NCI-H345 (cell line): ENCODE data around the gene KRT81.
"Not testable (repeated sequence)": the region's sequence is repeated elsewhere in the genome, so short reads cannot be mapped to it uniquely, and the experiment has no call there.

Experiments used
- DNase-seq: peaks from one replicate; lab custom pipeline; 2025; lab: John Stamatoyannopoulos, UW

KRT81 gene

DNA sequence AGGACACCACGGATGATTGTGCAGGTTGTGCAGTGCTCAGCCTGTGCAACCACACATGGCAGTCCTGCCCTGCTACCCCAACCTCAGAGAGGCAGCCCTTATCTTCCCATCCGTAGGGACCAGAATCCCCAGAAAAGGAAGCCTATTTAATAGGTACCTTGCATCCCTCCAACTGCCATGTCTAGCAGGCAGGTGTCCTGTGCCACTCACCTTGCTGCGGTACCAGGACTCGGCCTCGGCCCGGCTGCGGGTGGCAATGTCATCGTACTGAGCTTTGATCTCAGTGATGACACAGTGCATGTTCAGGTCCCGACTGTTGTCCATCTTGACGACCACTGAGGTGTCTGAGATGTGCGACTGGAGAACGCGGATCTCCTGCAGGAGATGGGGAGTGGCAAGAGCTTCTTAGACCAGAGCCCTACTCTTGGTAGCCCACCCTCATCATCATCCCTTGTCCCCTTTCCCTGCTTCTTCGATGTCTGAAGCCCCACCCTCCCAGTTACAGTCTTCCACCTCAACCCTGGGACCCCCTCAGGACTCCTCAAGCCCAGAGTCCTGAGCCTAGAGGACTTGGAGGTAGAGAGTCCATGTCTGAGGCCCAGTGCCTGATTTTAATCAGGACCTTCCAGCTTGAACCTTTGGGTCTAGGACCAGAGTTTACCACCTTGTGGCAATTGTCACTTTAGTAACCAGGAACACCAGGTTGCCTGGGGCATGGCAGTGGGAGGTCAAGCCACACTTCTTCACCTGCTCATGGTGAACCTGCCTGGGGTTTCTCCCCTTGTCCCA, 37.7 kb downstream of the KRT81 start:
- no peak for DNase-seq

DNA sequence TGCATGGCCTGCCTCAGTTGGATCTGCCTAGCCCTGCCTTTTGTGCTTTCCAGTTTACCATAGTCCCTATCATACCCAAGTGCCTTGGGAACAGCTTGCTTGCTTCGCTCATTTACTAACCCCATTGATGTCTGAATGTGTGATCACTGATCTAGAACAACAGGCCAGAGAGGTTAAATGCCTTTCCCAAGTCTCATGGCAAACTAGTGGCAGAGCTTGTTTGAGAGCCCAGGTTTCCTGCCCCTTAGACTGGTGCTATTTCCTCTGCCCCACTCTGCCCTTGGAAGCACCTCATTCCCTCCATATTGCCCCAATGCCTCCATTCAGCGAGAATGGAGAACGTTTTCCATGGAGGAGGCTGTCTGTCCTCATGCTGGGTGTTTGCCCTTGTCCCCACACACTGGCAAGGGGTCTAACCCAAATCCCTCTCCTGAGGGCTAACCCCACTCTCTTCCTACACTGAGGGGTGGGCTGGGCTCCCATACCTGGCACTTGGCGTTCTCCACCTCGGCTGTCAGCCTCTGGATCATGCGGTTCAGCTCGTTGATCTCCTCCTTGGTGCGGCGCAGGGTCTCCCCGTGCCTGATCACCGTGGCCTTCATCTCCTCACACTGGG, 38.5 kb downstream of the KRT81 start:
- DNase-seq, result no peak

DNA sequence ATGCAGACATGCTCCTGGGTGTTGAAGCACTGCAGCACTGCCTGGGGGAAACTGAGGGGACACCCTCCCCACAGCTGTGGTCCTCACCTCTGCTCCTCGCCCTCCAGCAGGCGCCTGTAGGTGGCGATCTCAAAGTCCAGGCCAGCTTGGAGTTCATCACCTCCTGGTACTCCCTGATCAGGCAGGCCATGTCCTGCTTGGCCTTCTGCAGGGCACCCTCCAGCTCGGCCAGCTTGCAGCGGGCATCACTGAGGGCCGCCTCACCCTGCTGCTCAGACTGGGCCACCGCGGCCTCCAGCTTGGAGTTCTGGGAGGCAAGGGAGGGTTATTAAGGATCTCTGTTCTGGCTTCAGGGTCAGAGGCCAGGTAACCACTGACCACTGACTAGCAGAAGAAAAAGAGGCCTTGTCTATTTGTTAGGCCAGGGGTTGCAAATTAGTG, 39.1 kb downstream of the KRT81 start:
- not testable (repeated sequence) for DNase-seq

DNA sequence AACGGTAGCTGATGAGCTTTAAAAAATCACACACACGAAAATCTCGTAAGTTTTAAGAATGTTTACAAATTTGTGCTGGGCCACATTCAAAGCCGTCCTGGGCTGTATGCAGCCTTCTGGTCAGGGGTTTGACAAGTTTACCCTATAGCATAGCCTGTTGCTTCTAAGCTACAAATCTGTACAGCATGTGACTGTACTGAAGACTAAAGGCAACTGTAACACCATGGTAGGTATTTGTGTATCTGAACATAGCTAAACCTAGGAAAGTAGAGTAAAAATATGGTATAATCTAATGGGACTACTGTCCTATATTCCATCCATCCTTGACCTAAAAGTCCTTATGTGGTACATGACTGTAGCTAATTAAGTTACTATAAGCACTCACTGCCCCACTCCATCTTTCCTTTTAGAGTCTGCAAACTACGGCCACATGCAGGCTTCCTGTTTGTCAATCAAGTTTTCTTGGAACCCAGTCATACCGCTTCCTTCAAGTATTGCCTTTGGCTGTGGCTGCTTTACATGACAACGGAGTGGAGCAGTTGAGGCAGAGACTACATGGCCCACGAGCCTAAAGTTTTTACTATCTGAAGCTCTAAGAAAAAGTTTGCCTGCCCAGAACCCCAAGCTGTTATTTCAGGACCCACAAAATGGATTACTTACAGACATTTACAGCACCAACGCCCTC, 39.8 kb downstream of the KRT81 start:
- DNase-seq, result no peak

DNA sequence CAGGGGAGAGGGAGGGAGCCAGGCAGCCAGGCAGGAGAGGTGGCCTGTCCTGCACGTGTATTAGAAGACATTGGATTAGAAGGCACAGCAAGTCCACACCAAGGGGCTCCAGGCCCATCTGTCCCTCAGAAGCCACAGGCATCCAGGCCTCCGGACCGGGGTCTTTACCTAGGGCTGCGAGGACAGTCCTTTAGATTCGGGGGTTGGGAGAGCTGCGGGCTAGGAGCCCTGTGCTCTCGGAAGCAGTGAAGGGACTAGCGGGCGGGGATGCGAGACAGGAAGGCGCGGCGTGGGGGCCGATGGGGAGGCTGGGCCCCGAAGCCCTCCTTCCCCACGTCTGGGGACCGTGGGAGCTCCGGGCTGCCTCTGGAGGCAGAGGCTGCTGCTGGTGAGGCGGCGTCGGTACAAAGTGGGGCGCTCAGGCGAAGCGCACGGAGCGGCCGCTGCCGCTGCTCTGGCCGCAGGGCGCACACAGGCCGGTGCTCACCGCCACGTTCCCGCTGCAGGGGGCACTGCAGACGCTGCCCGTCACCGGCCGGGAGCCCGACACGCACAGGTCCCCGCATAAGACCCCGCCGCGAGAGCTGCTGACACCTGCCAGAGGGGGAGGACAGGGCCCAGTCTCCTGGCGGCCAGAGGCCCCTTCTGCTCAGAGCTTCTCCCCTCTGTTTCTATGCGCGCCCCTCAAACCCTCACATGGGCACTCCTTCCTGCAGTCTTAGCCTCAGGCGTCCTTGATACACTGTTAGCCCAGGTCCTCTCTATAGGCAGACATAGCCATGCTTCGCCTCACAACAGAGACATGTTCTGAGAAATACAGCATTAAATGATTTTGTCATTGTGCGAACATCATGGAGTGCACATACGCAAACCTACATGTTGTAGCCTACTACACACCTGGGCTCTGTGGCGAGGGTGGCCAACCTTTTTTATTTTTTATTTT, 41.0 kb downstream of the KRT81 start:
- DNase-seq, result no peak

DNA sequence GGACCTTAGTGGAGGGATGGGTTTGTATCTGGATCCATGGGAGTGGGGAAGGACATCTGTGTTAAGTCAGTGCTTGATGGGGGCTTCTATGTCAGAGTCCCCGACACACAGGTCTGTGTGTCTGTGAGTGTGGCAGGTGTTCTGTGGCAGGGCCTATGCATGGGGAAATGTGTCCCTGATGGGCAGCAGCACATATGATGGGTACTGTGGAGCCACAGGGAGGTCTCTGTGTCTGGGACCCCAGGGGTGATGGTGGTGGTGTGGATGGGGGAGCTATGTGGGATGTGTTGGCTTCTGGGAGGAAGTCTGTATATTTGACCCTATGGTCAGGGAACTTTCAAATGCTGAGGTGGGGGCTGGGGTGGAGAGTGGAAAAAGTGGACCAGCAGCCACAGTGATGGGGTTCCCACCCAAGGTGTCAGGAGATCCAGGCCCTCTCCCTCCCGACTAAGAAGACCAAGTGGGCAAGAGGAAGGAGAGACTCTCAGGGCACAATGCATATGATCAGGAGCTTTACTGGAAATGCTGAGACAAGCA, 41.8 kb downstream of the KRT81 start:
- DNase-seq, result no peak

DNA sequence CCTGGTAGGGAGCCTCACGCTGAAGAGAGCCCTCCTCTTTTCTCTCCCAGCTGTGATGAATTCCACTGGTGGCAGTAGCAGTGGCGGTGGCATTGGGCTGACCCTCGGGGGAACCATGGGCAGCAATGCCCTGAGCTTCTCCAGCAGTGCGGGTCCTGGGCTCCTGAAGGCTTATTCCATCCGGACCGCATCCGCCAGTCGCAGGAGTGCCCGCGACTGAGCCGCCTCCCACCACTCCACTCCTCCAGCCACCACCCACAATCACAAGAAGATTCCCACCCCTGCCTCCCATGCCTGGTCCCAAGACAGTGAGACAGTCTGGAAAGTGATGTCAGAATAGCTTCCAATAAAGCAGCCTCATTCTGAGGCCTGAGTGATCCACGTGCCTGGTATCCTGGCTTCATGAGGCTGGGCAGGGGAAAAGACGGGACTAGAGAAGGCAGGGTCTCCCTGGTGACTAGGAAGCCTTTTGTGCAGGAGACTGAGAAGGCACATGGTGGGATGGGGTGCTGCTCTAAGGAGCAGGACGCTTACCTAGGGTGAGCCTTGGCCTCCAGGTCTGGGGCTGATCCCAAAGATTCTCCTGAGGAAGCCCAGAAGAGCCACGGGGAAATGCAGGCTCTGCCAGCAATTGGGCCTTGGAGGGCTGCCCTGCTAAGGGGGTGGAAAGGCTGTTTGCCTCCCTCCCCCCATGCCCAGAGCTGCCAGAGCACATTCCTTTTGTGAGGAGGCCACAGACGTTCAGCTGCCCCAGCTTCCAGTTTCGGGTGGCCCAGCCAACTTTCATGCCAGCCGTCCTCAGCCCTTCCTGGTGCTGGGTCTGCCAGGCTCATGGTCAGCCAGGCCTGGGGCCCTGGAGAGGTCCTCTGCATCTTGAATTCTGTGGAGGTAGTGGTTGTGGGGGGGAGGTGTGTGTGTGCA, 42.5 kb downstream of the KRT81 start:
- DNase-seq, result no peak

DNA sequence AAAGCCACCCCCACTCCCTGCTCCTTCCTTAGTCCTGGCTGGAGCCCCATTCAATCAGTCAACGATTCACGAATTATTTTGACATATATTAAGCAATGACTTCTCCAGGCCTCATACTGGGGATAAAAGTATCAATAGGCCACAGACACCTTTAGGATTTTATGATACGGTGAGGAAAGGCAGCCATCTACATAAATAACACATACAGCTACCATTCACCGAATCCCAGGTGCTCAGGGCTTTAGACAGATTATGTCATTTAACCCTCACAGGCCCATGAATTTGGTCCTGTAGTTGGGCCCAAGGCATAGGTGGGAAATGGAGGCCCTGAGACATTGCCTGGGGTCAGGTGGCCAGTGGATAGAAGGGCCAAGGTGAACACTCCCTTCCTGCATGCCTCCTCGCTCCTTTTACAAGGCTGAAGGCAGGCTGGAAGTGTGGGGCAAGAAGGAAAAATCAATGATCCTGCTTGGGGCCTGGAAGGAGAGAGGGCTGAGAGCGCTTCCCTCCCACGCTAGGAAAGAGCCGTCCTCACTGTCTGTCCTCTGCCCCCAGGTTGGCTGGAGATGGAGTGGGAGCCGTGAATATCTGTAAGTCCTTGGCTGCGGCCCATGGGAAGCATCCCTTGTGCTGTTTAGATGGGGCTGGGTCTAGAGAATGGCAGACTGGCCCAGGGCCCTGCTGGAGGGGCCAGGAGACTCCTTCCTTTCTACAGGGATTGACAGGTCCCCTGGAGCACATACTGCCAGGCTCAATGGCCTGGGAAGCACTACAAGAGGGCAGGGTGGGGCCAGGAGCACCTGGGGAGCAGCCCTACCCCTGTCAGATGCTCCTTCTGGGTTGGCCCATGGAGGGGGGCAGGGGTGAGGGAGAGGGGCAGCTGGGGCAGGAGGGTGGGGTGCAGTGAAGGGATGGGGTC, 43.5 kb downstream of the KRT81 start:
- no peak for DNase-seq

DNA sequence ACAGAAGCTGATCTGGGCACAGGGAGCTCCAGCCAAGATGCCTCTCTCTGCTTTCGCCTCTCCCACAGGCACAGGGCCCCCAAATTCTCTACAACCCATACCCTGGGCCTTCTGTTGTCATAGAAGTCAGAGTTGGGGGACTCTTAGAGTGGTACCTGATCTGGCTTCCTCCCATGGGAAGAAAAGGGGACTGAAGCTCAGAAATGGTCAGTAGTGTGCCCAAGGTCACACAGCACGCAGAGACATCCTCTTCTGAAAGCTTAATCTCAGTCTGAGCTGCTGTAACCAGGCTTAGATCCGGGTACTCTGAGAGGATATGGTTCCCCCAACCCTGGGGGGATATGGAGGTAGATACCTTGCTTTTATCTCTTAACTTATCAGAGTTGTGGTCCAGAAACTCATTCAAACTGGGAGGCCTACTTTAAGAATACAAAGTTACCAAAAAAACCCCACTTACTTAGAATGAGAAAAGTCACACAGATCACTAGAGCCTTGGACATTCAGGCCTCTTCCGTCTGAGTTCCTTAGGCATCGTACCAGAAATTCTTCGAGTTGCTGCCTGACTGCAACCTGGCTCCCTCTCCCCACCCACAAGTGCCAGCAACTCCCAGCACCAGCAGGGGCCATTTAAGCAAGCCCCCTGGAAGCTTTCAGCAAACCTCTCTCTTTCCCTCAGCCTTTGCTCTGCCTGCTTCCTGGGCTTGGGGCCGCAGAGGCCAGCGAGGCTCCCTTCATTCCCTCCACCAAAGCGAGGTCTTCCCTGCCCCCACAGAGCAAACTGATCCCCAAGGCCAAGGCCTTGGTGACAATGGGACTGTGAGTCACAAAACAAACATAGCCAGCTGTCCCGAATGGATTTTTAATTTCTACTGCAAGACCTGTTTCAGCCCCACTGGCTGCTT, 44.4 kb downstream of the KRT81 start:
- DNase-seq, result peak; percentile 69

DNA sequence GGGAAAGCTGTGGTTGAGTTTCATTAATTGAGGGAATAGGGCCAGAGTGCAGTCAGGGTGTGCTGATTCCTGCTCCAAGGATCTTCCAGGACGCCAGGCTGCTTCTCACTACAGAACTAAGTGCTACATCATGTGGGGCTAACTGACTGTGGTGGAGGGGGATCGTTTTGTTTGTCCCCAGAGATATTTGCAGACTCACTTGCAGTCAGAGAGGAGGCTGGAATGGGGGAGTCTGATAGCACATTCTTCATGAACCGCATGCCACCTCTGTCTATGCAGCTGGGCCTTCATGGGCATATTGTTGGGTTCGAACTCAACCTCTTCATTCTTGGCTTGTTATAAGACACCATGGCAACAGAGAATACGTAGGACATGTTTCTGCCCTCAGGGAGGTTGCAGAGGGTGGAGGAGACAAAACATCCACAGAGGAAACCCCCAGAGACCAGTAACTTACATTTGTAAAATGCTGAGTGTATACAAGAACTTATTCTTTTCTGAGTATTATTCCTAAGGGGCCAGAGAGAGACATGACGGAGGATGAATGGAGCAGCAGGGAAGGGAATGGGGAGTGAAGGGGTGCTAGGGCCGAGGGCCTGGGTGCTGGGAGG, 45.3 kb downstream of the KRT81 start:
- DNase-seq, result no peak

DNA sequence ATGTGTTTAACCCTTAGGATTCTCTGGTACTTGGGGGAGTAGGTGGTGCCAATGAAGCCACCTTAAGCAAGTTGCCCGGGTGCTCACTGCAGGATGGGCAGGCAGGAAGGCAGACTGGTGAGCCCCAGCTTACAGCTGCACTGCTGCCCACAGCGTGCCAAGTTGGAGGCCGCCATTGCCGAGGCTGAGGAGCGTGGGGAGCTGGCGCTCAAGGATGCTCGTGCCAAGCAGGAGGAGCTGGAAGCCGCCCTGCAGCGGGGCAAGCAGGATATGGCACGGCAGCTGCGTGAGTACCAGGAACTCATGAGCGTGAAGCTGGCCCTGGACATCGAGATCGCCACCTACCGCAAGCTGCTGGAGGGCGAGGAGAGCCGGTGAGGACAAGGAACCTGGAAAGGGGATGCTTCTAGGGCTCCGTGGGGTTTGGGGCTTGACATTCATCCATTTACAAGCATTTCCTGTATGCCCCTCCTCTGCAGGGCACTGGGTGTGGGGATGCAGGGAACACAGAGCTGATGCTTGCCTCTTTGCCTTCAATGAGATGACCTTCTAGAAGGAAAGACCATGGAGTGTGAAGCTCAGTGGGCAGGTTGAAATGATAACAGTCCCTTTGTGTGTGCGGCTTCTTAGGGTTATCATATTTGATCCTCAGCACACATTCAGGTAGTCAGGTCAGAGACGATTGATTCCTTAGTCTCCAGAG, 45.9 kb downstream of the KRT81 start:
- no peak for DNase-seq

DNA sequence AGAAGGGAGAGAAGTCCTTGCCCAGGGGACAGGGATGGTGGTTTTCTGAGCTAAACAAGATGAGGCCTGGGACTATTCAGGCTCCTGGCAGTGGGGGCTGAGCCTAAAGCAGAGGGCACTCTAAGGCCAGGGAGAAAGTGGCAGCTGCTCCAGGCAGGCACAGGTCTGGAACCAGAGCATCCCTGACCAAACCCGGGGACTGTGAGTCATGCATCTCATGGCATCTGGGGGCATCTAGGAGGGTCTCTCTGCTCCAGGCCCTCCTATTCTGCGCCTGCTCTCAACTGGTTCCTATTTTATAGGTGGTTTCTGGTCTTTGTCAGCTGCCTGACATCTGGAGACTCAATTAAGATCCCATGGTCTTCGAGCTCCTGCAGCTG, 46.7 kb downstream of the KRT81 start:
- no peak for DNase-seq

DNA sequence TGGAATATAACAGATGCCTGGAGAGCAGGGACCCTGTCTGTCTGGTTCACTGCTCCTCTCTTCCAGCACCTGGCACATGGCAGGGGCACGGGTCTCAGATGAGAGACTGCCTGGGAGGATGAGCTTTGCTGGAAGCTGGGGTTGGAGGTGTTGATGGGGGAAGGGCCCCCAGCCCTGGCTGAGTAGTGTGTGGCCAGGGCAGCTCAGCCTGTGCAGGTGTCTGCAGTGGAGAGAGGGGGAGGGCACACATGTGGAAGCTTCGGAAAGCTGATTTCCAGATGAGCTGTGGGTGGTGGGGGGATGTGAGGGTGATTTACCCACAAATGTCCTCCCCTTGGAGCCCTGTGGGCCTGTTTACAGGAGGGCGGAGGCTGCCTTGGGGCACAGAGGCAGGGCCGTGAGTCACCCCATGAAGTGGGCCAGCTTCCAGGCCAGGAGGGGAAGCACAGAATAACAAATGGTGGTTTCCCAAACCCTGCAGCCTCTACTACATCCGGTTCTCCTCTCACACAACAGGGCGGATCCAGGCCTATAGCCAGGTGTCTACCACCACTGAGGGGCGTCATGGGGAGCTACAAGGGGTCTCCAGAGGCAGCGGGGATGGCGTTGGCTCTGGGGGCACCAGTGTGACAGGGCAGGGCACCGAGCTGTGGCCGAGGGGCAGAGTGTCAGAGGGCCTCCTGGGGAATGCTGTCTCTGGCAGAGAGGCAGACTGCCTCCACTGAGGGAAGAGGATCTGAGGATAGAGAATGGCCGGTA, 47.3 kb downstream of the KRT81 start:
- peak; percentile 79 for DNase-seq

DNA sequence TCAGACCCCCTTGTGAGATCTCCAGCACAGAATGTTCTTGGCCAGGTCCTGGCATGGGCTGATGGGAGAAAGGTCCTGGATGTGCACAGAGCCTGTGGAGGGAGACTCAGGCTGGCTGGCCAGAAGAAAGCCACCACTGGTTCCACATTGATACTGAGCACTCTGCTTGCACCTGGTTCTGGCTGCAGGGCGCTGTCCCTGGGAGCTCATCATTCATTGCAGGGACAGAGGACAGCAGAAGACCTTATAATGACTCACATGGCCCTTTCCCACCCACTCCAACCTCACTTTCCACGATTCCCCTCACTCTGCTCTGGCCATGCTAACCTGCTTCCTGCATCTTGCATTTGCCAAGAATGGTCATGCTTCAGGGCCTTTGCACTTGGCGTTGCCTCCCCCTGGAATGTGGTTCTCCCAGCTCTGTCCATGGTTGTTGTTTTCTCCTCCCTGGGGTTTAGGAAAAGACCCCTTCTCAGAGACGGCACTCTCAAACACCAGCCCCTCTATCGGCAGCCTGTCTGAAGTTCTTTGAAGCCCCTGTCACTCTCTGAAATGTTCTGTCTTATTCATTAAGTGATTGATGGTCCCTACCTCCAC, 48.0 kb downstream of the KRT81 start:
- DNase-seq, result peak; percentile 82

DNA sequence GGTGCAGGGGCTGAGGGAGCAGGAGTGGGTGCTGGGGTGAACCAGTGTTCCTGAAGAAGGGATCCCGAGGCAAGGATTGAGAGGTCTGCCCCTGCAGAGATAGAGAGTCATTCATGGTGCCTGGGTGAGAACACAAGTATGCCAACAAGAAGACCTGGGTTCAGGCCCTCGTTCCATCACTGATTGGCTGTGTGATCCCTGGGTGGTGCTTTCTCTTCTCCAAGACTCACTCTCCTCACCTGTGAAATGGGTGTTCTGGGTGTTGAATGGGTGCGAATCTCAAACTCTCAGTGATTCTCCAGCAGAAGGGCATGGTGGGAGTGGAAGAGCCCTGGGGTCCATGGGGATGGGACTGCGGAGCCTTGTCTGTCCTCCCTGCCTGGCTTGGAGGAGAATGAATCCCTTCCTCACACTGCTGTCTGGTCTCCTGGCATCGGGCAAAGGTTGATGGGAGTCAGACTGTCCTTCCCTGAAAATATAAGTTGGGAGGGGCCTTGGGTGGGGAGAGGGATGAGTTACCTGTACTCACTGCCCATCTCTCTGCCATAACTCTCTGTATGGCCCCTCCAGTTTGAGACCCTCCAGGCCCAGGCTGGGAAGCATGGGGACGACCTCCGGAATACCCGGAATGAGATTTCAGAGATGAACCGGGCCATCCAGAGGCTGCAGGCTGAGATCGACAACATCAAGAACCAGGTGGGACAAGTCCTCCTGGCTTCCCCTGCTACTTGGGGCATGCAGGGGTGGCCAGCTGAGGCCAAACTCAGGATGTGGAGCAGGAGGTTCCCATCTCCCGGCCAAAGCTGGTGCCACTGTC, 48.7 kb downstream of the KRT81 start:
- no peak for DNase-seq
